NK-92 treated with Interleukin-12 subunit alpha and Interleukin-12 subunit beta, amount 100 ng/mL, for 24 hours (cell line): ENCODE data around the gene ZBTB6.

Source experiments
- DNase-seq: peaks from one replicate; lab custom pipeline; 2025; lab: John Stamatoyannopoulos, UW

The ZBTB6 gene, protein sequence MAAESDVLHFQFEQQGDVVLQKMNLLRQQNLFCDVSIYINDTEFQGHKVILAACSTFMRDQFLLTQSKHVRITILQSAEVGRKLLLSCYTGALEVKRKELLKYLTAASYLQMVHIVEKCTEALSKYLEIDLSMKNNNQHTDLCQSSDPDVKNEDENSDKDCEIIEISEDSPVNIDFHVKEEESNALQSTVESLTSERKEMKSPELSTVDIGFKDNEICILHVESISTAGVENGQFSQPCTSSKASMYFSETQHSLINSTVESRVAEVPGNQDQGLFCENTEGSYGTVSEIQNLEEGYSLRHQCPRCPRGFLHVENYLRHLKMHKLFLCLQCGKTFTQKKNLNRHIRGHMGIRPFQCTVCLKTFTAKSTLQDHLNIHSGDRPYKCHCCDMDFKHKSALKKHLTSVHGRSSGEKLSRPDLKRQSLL

GRCh38 chr9:122912964-122913673 lies at the start of gene ZBTB6:
Gene ZBTB6 (minus strand): TSS chr9:122913323. CDS start chr9:122912072, 1,251 bp downstream.
- peak; percentile 40 for DNase-seq

- DNase-seq = no peak
These were observed 48.0 kb upstream of the ZBTB6 start for GRCh38 chr9:122961139-122961538.

GRCh38 chr9:122955961-122956360 lies 42.8 kb upstream of the ZBTB6 start:
- no peak for DNase-seq

DNA sequence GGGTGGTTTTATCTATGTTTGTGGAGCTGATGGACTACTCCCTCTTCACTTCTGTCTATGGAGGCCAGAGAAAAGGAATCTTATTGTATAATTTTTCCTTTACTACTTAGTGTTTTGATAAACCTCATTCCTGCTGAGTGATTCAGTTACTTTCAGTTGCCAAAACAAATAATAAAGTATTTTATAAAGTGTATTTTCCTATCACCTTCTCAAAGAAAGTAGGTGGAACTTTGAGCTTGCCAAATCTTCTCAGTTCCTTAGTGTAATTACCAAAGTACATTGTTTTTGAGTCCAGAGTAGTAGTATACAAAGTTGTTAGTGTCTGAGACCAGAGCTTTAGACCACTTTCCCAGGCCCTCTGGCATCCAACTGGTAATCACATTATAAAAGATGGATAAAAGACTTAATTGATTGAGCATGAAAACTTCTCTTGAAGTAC lies 41.1 kb upstream of the ZBTB6 start:
- no peak for DNase-seq

DNA sequence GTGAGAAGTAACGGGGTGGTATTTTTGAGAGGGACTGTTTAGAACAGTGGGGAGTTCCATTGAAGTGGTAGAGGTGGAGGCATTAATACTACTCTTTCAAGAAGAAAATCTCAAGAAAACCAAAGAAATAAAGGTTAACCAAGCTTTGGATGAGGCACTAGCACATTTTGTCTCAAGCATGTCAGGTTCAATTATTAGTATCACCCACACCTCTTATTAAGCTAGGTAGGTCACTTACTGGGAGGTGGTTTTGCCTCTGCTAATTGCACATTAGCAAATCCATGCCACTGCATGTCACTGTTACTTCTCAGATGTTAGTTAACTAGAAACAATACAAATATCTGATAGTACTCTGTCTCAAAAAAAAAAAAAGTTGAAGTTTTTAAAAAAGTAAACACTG lies 37.9 kb upstream of the ZBTB6 start:
- no peak for DNase-seq

DNA sequence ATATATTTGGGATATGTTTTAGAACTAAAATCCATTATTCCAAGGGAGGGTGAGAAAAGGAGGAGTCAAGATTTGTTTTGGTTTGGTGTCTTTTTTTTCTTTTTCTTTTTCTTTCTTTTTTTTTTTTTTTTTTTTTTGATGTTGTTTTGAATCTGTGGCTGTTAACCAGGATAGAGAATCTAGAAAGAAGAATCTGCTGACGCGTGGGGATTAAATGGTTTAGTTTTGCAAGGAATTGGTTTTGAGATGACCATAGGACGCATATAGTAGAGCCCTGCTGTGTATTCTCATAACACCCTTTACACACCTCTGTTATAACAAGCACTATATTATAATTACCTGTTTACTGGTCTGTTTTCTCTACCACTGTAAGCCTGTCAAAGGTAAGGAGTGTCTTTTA lies 37.1 kb upstream of the ZBTB6 start:
- DNase-seq = no peak

- DNase-seq = no peak
These were observed 36.6 kb upstream of the ZBTB6 start for GRCh38 chr9:122949696-122950095.

- DNase-seq = no peak
These were observed 35.2 kb upstream of the ZBTB6 start for GRCh38 chr9:122948313-122948712.

- no peak for DNase-seq
These were observed 33.4 kb upstream of the ZBTB6 start for GRCh38 chr9:122946461-122947005.

DNA sequence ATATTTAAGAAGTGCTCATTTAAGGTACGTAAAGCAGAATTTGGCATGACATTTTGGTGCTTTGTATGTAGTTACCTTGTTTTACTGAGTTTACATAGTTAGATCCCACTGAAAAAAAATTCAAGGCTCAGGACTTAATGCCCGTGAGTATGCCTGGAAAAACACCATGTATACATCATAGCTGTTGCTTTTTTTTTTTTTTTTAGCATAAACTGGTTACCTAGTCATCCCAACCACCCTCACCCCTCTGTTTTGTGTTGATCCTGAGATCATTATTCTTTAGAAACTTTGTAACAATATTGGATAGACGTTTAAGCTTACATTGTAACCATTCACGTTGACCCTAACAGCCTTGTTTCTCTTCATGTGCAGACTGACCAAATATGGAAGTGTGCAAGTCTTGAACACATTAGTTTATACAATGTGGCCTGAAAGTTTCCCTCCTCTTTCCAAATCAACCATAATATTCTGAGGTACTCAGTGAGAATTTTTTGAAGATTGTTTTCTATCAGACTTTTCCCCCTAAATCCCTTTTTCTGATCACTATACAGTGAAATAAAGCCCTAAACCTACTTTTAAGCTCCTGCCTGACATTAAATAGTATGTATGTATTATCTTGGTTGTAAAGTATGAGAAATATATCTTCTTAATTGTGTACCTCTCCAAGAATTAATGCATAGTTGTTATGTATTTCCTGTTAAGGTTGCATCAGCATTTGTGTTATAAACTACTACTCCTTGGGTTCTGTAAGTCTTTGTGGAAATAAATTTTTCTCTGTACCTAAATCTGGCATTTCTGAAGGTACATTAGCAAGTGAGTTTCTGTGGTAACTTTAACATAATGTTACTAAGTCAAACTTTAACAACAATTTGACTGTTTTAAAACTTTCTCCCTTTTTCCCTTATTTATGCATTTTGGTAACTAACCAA lies 32.1 kb upstream of the ZBTB6 start:
- DNase-seq = no peak

DNA sequence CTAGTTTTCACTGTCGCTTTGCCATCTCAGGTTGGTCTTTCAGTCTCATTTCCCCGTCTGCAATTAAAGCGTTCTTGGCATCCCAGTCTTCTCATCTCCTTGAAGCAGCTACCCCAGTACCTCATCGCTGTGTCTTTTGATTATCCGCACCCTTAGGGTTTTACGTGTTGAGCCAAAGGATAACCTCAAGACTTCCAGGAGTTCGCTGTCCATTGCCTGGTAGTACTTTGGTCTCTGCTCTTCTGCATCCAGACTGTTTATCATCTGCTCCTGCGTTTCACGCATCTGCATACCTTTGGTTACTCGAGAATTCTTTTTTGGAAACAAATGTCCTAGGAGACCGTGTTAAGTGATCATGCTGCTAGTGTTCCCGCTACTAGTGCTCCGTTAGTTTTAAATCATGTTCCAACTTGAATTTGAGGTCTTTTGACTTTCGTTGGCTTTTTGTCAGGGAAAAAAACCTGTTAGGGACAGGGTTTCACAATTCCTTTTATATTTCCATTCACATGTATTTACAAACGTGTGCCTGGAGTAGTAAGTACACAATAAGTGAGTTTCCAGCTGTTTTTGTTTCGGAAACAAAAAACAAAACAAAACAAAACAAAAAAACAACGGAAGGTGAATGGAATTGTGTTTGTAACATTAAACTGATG lies 28.6 kb upstream of the ZBTB6 start:
- no peak for DNase-seq

GRCh38 chr9:122940749-122941581 lies 27.8 kb upstream of the ZBTB6 start, which contains the start of gene RABGAP1:
Gene RABGAP1 (plus strand): TSS chr9:122941020. CDS start chr9:122957060, 16,040 bp downstream.
- DNase-seq = peak; percentile 96

- DNase-seq = no peak
These were observed 27.3 kb upstream of the ZBTB6 start for GRCh38 chr9:122940454-122940748.

DNA sequence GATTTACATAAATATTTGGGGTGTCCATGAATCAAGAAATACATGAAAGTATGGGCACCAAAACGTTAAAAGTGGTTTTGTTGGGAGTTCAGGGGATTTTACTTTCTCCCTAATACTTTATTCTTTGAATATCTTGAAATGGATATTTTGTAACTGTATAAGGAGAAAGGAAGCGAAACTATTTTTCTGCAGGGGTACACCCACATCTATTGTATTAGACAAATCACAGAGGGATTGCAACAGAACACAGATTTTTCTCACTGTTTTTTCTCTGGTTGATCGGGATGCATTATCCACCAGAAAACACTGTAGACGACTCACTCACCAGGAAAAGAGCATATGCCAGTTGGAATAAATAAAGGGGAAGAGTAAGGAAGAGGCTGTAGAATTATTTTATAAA lies 26.5 kb upstream of the ZBTB6 start:
- DNase-seq = no peak

- DNase-seq = no peak
These were observed 23.8 kb upstream of the ZBTB6 start for GRCh38 chr9:122936883-122937282.

- no peak for DNase-seq
These were observed 23.3 kb upstream of the ZBTB6 start for GRCh38 chr9:122936464-122936863.

GRCh38 chr9:122931226-122932121 lies 18.4 kb upstream of the ZBTB6 start, which contains the start of gene ZBTB26:
Gene ZBTB26 (minus strand): TSS chr9:122931512. CDS start chr9:122919934, 11,578 bp downstream.
- peak; percentile 87 for DNase-seq

- no peak for DNase-seq
These were observed 17.6 kb upstream of the ZBTB6 start for GRCh38 chr9:122930541-122931225.
